ENCODE measurements around the gene HEXA.

GRCh38 chr15:72340366-72340765 lies 35.4 kb downstream of the HEXA start:
- TF ChIP-seq CTCF (conservative IDR thresholded peaks at IDR 0.05): no peak
- TF ChIP-seq ZFX (IDR thresholded peaks at IDR 0.05): no peak
